Caco-2 (cell line): ENCODE results near the gene TCEA3. TPM values are rescaled to one million over a fixed set of nuclear protein-coding genes. Genes with fewer than 3 reads are reported as not detected.
"Not testable (repeated sequence)": the region's sequence is repeated elsewhere in the genome, so short reads cannot be mapped to it uniquely, and the experiment has no call there.

Source experiments
- BruUV-seq: library from RNA; stranded (reverse); fragments of 400-500 nt; replicated peaks from 2 replicates; lab custom pipeline; 2021; lab: Mats Ljungman, UMichigan
- CTCF ChIA-PET: fragments of 300-600 bp; sonication (Branson Sonifier 250); formaldehyde crosslinking; loops from one replicate; lab custom pipeline; 2022; ENCODE audit warnings: antibody characterized with exemption; lab: Charles Lee
- POLR2A ChIA-PET: fragments of 300-600 bp; sonication (Branson Sonifier 250); formaldehyde crosslinking; loops from one replicate; lab custom pipeline; 2022; ENCODE audit warnings: antibody characterized with exemption; lab: Charles Lee
- DNase-seq, 2 experiments: peaks; one replicate each; pipeline versions ENCODE4 v3.0.0 to v3.0.0-alpha.2; 2020 to 2022
- H3K27me3 ChIP-seq: replicated peaks from 2 replicates; pipeline ENCODE4 v1.6.0; 2011; ENCODE audit warnings: low read length; ENCODE audit not compliant: control insufficient read depth, insufficient read depth
- H3K36me3 ChIP-seq: 2 replicates; pipeline ENCODE4 v1.5.1; 2011; ENCODE audit warnings: low read length; ENCODE audit not compliant: control insufficient read depth, insufficient read depth
- H3K4me1 ChIP-seq: fragments of 250-450 bp; sonication (Bioruptor Pico); 2 replicates; pipeline ENCODE4 v1.5.1; 2020; ENCODE audit warnings: mild to moderate bottlenecking
- H3K4me3 ChIP-seq: 2 replicates; pipeline ENCODE4 v1.5.1; 2011; ENCODE audit warnings: low read depth, mild to moderate bottlenecking, control low read depth, low read length
- H3K9me3 ChIP-seq: fragments of 250-450 bp; sonication (Bioruptor Pico); 2 replicates; pipeline ENCODE4 v1.5.1; 2020; ENCODE audit warnings: mild to moderate bottlenecking, moderate library complexity
- H3K27ac Mint-ChIP-seq: one replicate; pipeline ENCODE4 v1.8.0; 2022; ENCODE audit warnings: mixed read lengths; ENCODE audit not compliant: unreplicated experiment
- H3K27me3 Mint-ChIP-seq: one replicate; pipeline ENCODE4 v1.8.0; 2022; ENCODE audit warnings: mixed read lengths; ENCODE audit not compliant: insufficient read depth, unreplicated experiment
- H3K36me3 Mint-ChIP-seq: one replicate; pipeline ENCODE4 v1.8.0; 2022; ENCODE audit warnings: mild to moderate bottlenecking, mixed read lengths; ENCODE audit not compliant: insufficient read depth, unreplicated experiment
- H3K4me1 Mint-ChIP-seq: one replicate; pipeline ENCODE4 v1.8.0; 2022; ENCODE audit warnings: low read depth, mixed read lengths; ENCODE audit not compliant: unreplicated experiment
- H3K4me3 Mint-ChIP-seq: one replicate; pipeline ENCODE4 v1.8.0; 2022; ENCODE audit warnings: mild to moderate bottlenecking, moderate library complexity, mixed read lengths; ENCODE audit not compliant: unreplicated experiment
- H3K9me3 Mint-ChIP-seq: one replicate; pipeline ENCODE4 v1.8.0; 2022; ENCODE audit warnings: mixed read lengths; ENCODE audit not compliant: unreplicated experiment
- intact Hi-C: fragments of 100-400 bp; cut with micrococcal nuclease; formaldehyde crosslinking; loops from one replicate; pipeline ENCODE4 v1.10.0; 2022; ENCODE audit not compliant: unreplicated experiment
- total RNA-seq: library from RNA; stranded (reverse); gene quantifications from 2 replicates; pipeline ENCODE4 v1.2.3, GENCODE V29; 2022
- TF ChIP-seq, protein P1 (sequence below), 2 experiments: fragments of 200-600 bp in 1 of 2; IDR thresholded peaks; 1 replicate in 1 of 2; 2 replicates in 1 of 2; pipeline versions ENCODE4 v1.5.1 to v1.8.0; 2011 to 2022; ENCODE audit warnings: antibody characterized with exemption in 1 of 2, control low read depth in 1 of 2, inconsistent platforms in 1 of 2, low read depth in 1 of 2, low read length in 1 of 2, mild to moderate bottlenecking in 1 of 2, moderate library complexity in 1 of 2; ENCODE audit not compliant: insufficient read depth in 1 of 2, severe bottlenecking in 1 of 2, unreplicated experiment in 1 of 2

TCEA3 gene
- total RNA-seq, 1 experiment from 2014 or later, result 14.6 TPM

GRCh38 chr1:23381233-23381885 lies 43.2 kb downstream of the TCEA3 start:
- TF ChIP-seq, protein P1, sequence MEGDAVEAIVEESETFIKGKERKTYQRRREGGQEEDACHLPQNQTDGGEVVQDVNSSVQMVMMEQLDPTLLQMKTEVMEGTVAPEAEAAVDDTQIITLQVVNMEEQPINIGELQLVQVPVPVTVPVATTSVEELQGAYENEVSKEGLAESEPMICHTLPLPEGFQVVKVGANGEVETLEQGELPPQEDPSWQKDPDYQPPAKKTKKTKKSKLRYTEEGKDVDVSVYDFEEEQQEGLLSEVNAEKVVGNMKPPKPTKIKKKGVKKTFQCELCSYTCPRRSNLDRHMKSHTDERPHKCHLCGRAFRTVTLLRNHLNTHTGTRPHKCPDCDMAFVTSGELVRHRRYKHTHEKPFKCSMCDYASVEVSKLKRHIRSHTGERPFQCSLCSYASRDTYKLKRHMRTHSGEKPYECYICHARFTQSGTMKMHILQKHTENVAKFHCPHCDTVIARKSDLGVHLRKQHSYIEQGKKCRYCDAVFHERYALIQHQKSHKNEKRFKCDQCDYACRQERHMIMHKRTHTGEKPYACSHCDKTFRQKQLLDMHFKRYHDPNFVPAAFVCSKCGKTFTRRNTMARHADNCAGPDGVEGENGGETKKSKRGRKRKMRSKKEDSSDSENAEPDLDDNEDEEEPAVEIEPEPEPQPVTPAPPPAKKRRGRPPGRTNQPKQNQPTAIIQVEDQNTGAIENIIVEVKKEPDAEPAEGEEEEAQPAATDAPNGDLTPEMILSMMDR (IDR thresholded peaks at IDR 0.05; ENCODE audit: insufficient read depth in 1 of 2, low read depth in 1 of 2, low read length in 1 of 2, severe bottlenecking in 1 of 2, unreplicated experiment in 1 of 2), result no peak
- Mint-ChIP-seq H3K36me3 (no peaks in the 10 kb centered on the region), H3K27ac (no peak overlapping the region), H3K9me3 (no peaks in the 10 kb centered on the region), H3K4me1 (peaks cover 14% of the 10 kb centered on the region), H3K4me3 (no peak overlapping the region), H3K27me3 (no peaks in the 10 kb centered on the region)
- H3K4me1 ChIP-seq, result peaks cover 6% of the 10 kb centered on the region
- ChIA-PET CTCF (no interaction called here), POLR2A (no interaction called here)
- no peaks in the 10 kb centered on the region for H3K36me3 ChIP-seq
- H3K27me3 ChIP-seq, result no peaks in the 10 kb centered on the region
- no peak for DNase-seq
- intact Hi-C loops, result no loop called here
- no peak overlapping the region for H3K4me3 ChIP-seq
- H3K9me3 ChIP-seq, result no peaks in the 10 kb centered on the region
- no TSS peak for BruUV-seq

DNA sequence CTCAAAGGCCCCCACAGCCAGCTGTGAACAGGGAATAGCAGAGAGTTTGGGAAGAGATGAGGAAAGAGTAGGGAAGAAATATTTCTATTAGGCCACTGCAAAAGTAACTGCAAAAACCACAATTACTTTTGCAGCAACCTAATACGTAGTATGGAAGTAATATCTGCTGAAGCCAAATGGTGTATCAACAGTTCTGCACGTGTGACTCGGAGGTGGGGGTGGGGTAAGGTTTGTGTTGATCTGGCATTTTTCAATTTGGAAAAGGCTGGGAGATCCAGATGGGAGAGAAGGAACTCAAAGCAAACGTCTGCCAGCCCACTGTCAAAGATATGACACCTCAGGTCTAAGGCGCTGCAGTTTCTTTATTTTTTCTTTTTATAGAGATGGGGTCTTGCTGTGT lies 43.8 kb downstream of the TCEA3 start:
- H3K4me1 Mint-ChIP-seq, result peaks cover 14% of the 10 kb centered on the region
- ChIA-PET CTCF (no interaction called here), POLR2A (no interaction called here)
- intact Hi-C loops, result no loop called here
- TF ChIP-seq, protein P1 (IDR thresholded peaks at IDR 0.05; ENCODE audit: insufficient read depth in 1 of 2, low read depth in 1 of 2, low read length in 1 of 2, severe bottlenecking in 1 of 2, unreplicated experiment in 1 of 2), result no peak
- H3K27ac Mint-ChIP-seq, result no peak overlapping the region
- no TSS peak for BruUV-seq
- H3K4me3 Mint-ChIP-seq, result no peak overlapping the region
- H3K9me3 ChIP-seq, result no peaks in the 10 kb centered on the region
- no peaks in the 10 kb centered on the region for H3K27me3 ChIP-seq
- H3K9me3 Mint-ChIP-seq, result no peaks in the 10 kb centered on the region
- peaks cover 6% of the 10 kb centered on the region for H3K4me1 ChIP-seq
- H3K4me3 ChIP-seq, result no peak overlapping the region
- H3K36me3 ChIP-seq, result no peaks in the 10 kb centered on the region
- H3K36me3 Mint-ChIP-seq, result no peaks in the 10 kb centered on the region
- no peak for DNase-seq
- H3K27me3 Mint-ChIP-seq, result no peaks in the 10 kb centered on the region

DNA sequence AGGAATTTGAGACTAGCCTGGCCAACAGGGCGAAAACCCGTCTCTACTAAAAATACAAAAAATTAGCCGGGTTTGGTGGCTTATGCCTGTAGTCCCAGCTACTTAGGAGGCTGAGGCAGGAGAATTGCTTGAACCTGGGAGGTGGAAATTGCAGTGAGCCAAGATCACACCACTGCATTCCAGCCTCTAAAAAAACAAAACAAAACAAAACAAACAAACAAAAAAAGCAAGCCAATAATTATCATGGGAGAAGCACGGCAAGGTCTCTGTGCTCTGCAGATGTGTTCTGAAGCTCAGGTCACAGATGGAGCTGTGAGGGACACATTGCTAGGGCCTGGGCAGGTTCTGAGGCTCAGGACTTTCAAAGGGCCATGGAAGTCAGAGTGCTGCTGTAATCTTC lies 44.3 kb downstream of the TCEA3 start:
- BruUV-seq, POLR2A ChIA-PET, H3K9me3 ChIP-seq, H3K27ac Mint-ChIP-seq, H3K9me3 Mint-ChIP-seq, DNase-seq, H3K27me3 Mint-ChIP-seq, CTCF ChIA-PET, H3K36me3 ChIP-seq, H3K4me1 ChIP-seq, H3K4me3 Mint-ChIP-seq, H3K36me3 Mint-ChIP-seq, intact Hi-C loops, H3K27me3 ChIP-seq, H3K4me3 ChIP-seq: not testable (repeated sequence)
- peaks cover 16% of the 10 kb centered on the region for H3K4me1 Mint-ChIP-seq
